Measurements from ENCODE around the gene RMDN2.

DNA sequence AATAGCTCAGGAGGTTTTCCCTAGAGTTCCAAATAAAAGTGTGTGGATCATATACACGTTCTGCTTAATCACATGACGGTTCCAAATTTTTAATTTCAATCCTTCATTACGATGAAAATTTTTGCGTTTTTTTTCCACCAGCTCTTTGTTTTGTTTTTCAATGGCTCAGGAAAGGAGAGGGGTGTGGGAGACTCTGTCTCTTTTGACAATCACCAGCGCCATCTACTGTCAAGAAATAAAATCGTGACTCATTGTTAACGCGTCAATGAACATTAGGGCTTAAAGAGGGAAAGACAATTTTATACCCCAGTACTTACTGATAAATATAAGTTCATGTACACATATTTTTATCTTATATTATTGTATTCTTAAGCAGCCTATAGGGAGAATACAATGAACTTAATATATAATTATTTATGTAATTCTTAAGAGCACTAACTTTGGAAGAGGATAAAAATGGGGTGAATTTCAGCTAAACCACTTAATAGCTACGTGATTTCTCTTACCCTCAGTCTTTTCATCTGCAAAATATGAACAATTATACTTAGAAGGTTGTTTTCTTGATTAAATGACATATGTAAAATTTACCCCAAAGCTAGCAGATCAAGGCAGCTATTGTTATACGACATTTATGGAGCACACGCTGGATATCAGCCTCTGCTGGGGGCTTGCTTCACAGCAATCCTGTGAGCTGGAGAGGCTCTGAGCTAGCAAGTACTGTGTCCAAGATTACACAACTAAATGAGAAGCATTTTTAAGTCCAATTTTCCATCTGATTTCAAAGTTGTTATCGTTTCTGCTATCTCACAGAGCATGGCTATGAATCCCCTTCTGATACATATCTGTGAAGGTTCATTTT is 47.4 kb upstream of the RMDN2 start:
- TF ChIP-seq ZC3H11A (IDR thresholded peaks at IDR 0.05; ENCODE audit: low read depth, low read length) (no peak), SMARCA5 (IDR thresholded peaks at IDR 0.05) (no peak), CTCF (IDR thresholded peaks at IDR 0.05 in 2 of 3, conservative IDR thresholded peaks at IDR 0.05 in 1 of 3; ENCODE audit: insufficient read depth in 2 of 3, low read depth in 1 of 3, low read length in 3 of 3) (peak; percentile 52 to 86 (median 62); a peak in 5 of 6 replicates), NRF1 (conservative IDR thresholded peaks at IDR 0.05 in 1 of 2, IDR thresholded peaks at IDR 0.05 in 1 of 2) (no peak), POLR2AphosphoS2 (IDR thresholded peaks at IDR 0.05; ENCODE audit: low read length) (no peak), JUND (IDR thresholded peaks at IDR 0.05; ENCODE audit: borderline replicate concordance, low read depth, low read length) (no peak; the same call in 1 of the 2 replicates), JUND (tag; IDR thresholded peaks at IDR 0.05; ENCODE audit: borderline replicate concordance, low read depth, low read length) (peak; percentile 38; the same call in 1 of the 3 replicates), POLR2A (conservative IDR thresholded peaks at IDR 0.05) (no peak), FOXM1 (IDR thresholded peaks at IDR 0.05; ENCODE audit: low read depth) (no peak), FOXM1 (CRISPR knock-in tag; IDR thresholded peaks at IDR 0.05; ENCODE audit: low read depth) (no peak), ZNF146 (CRISPR knock-in tag; IDR thresholded peaks at IDR 0.05; ENCODE audit: unreplicated experiment) (no peak)
- TF ChIP-seq, protein P1, sequence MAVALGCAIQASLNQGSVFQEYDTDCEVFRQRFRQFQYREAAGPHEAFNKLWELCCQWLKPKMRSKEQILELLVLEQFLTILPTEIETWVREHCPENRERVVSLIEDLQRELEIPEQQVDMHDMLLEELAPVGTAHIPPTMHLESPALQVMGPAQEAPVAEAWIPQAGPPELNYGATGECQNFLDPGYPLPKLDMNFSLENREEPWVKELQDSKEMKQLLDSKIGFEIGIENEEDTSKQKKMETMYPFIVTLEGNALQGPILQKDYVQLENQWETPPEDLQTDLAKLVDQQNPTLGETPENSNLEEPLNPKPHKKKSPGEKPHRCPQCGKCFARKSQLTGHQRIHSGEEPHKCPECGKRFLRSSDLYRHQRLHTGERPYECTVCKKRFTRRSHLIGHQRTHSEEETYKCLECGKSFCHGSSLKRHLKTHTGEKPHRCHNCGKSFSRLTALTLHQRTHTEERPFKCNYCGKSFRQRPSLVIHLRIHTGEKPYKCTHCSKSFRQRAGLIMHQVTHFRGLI (CRISPR knock-in tag; IDR thresholded peaks at IDR 0.05) = no peak
- TF ChIP-seq, protein P2, sequence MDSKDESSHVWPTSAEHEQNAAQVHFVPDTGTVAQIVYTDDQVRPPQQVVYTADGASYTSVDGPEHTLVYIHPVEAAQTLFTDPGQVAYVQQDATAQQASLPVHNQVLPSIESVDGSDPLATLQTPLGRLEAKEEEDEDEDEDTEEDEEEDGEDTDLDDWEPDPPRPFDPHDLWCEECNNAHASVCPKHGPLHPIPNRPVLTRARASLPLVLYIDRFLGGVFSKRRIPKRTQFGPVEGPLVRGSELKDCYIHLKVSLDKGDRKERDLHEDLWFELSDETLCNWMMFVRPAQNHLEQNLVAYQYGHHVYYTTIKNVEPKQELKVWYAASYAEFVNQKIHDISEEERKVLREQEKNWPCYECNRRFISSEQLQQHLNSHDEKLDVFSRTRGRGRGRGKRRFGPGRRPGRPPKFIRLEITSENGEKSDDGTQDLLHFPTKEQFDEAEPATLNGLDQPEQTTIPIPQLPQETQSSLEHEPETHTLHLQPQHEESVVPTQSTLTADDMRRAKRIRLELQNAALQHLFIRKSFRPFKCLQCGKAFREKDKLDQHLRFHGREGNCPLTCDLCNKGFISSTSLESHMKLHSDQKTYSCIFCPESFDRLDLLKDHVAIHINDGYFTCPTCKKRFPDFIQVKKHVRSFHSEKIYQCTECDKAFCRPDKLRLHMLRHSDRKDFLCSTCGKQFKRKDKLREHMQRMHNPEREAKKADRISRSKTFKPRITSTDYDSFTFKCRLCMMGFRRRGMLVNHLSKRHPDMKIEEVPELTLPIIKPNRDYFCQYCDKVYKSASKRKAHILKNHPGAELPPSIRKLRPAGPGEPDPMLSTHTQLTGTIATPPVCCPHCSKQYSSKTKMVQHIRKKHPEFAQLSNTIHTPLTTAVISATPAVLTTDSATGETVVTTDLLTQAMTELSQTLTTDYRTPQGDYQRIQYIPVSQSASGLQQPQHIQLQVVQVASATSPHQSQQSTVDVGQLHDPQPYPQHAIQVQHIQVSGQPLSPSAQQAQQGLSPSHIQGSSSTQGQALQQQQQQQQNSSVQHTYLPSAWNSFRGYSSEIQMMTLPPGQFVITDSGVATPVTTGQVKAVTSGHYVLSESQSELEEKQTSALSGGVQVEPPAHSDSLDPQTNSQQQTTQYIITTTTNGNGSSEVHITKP (IDR thresholded peaks at IDR 0.05; ENCODE audit: partially characterized antibody) = no peak
- TF ChIP-seq, protein P3, sequence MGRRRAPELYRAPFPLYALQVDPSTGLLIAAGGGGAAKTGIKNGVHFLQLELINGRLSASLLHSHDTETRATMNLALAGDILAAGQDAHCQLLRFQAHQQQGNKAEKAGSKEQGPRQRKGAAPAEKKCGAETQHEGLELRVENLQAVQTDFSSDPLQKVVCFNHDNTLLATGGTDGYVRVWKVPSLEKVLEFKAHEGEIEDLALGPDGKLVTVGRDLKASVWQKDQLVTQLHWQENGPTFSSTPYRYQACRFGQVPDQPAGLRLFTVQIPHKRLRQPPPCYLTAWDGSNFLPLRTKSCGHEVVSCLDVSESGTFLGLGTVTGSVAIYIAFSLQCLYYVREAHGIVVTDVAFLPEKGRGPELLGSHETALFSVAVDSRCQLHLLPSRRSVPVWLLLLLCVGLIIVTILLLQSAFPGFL (CRISPR knock-in tag; IDR thresholded peaks at IDR 0.05) = no peak

Data from K562 (cell line).